ENCODE measurements around the gene CCDC82. TPM values are rescaled to one million over a fixed set of nuclear protein-coding genes. Genes with fewer than 3 reads are reported as not detected.

Gene CCDC82
- polyA plus RNA-seq, 2 of the 4 experiments (the other 2 are of a cell fraction), result 17.6 to 27.6 TPM

- Histone ChIP-seq H3K4me2 (no peak overlapping the region), H3K9me3 (no peaks in the 10 kb centered on the region), H3K4me1 (peaks cover 21% of the 10 kb centered on the region), H3K27ac (no peak overlapping the region), H3K4me3 (no peak overlapping the region)
- no peak for ATAC-seq
- CTCF ChIA-PET, result interaction anchor here (1.0 to 2.9 kb wide), 2 partner anchors 9 to 20 kb away, joined by 3 to 14 read pairs; partner anchors contain the start of gene MAML2
- WGBS (ENCODE audit: missing lambda C conversion rate), result 95% methylated on average over 10 of the region's 10 CpGs
- no peak for FAIRE-seq
- TF ChIP-seq KDM5A (IDR thresholded peaks at IDR 0.05), result no peak
- no peak for TF ChIP-seq JUNB (IDR thresholded peaks at IDR 0.05)
- TF ChIP-seq HOXB13 (CRISPR knock-in tag; IDR thresholded peaks at IDR 0.05; ENCODE audit: low read depth), result no peak
- TF ChIP-seq, protein P1, sequence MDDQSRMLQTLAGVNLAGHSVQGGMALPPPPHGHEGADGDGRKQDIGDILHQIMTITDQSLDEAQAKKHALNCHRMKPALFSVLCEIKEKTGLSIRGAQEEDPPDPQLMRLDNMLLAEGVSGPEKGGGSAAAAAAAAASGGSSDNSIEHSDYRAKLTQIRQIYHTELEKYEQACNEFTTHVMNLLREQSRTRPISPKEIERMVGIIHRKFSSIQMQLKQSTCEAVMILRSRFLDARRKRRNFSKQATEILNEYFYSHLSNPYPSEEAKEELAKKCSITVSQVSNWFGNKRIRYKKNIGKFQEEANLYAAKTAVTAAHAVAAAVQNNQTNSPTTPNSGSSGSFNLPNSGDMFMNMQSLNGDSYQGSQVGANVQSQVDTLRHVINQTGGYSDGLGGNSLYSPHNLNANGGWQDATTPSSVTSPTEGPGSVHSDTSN (IDR thresholded peaks at IDR 0.05), result no peak
- no peak for TF ChIP-seq HOXA7 (CRISPR knock-in tag; IDR thresholded peaks at IDR 0.05)
- TF ChIP-seq MAZ (IDR thresholded peaks at IDR 0.05; ENCODE audit: borderline replicate concordance, low read depth, low read length), result no peak
- no peak for TF ChIP-seq RAD21 (conservative IDR thresholded peaks at IDR 0.05 in 1 of 2, IDR thresholded peaks at IDR 0.05 in 1 of 2)
- no peak for TF ChIP-seq ZSCAN20 (CRISPR knock-in tag; IDR thresholded peaks at IDR 0.05)
- TF ChIP-seq FOSL2 (IDR thresholded peaks at IDR 0.05), result no peak
- TF ChIP-seq FOSL2 (CRISPR knock-in tag; IDR thresholded peaks at IDR 0.05), result no peak
- POLR2A ChIA-PET, result no interaction called here
- no peak for DNase-seq (ENCODE audit: low read depth in 1 of 2, low spot score in 1 of 2)
Measured at GRCh38 chr11:96322775-96323641, 66.7 kb downstream of the CCDC82 start.

- ChIA-PET CTCF (interaction anchor here (0.9 to 2.9 kb wide), 3 partner anchors 15 to 84 kb away, joined by 3 to 14 read pairs (median 3); partner anchors contain the start of gene MAML2), POLR2A (no interaction called here)
- WGBS (ENCODE audit: missing lambda C conversion rate), result 91% methylated on average over 5 of the region's 5 CpGs
Measured at GRCh38 chr11:96321091-96321490, 68.6 kb downstream of the CCDC82 start.

More at GRCh38 chr11:96321091-96321490, 68.6 kb downstream of the CCDC82 start:
- Histone ChIP-seq H3K4me2 (no peak overlapping the region), H3K4me3 (no peak overlapping the region), H3K9me3 (no peaks in the 10 kb centered on the region), H3K4me1 (peaks cover 20% of the 10 kb centered on the region), H3K27ac (no peak overlapping the region)
- DNase-seq (ENCODE audit: low read depth in 1 of 2, low spot score in 1 of 2), result no peak
- TF ChIP-seq ZSCAN20 (CRISPR knock-in tag; IDR thresholded peaks at IDR 0.05) (no peak), CBX2 (IDR thresholded peaks at IDR 0.05; ENCODE audit: borderline replicate concordance, low read depth) (no peak), SMC3 (IDR thresholded peaks at IDR 0.05) (no peak), SREBF2 (IDR thresholded peaks at IDR 0.05) (no peak), MAFK (IDR thresholded peaks at IDR 0.05; ENCODE audit: partially characterized antibody) (no peak), CBX8 (IDR thresholded peaks at IDR 0.05) (no peak), RFX5 (IDR thresholded peaks at IDR 0.05) (no peak), BHLHE40 (IDR thresholded peaks at IDR 0.05; ENCODE audit: low read depth, low read length) (no peak), GATA3 (IDR thresholded peaks at IDR 0.05; ENCODE audit: borderline replicate concordance) (no peak), MAX (IDR thresholded peaks at IDR 0.05) (no peak), KDM5A (IDR thresholded peaks at IDR 0.05) (no peak)
- TF ChIP-seq, protein P2, sequence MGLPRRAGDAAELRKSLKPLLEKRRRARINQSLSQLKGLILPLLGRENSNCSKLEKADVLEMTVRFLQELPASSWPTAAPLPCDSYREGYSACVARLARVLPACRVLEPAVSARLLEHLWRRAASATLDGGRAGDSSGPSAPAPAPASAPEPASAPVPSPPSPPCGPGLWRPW (IDR thresholded peaks at IDR 0.05), result no peak
- TF ChIP-seq, protein P3, sequence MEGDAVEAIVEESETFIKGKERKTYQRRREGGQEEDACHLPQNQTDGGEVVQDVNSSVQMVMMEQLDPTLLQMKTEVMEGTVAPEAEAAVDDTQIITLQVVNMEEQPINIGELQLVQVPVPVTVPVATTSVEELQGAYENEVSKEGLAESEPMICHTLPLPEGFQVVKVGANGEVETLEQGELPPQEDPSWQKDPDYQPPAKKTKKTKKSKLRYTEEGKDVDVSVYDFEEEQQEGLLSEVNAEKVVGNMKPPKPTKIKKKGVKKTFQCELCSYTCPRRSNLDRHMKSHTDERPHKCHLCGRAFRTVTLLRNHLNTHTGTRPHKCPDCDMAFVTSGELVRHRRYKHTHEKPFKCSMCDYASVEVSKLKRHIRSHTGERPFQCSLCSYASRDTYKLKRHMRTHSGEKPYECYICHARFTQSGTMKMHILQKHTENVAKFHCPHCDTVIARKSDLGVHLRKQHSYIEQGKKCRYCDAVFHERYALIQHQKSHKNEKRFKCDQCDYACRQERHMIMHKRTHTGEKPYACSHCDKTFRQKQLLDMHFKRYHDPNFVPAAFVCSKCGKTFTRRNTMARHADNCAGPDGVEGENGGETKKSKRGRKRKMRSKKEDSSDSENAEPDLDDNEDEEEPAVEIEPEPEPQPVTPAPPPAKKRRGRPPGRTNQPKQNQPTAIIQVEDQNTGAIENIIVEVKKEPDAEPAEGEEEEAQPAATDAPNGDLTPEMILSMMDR (IDR thresholded peaks at IDR 0.05), result no peak
- ATAC-seq, result no peak
- FAIRE-seq, result no peak

All from A549 (cell line).